ENCODE data around the gene ARHGAP33. TPM values are rescaled to one million over a fixed set of nuclear protein-coding genes. Genes with fewer than 3 reads are reported as not detected.
A peak's percentile ranks its signal among the peaks of the same experiment; 100 is the strongest.

ARHGAP33 gene
- total RNA-seq, 1 donor from 2014 or later: 13.3 TPM

GRCh38 chr19:35746531-35746930 is 28.8 kb upstream of the ARHGAP33 start:
- DNase-seq (ENCODE audit: low read depth): no peak
- peak overlapping the region; percentile 91 for H3K4me3 ChIP-seq (ENCODE audit: low read depth, low read length)
- no peak for TF ChIP-seq CTCF (conservative IDR thresholded peaks at IDR 0.05; ENCODE audit: low read depth, low read length)

GRCh38 chr19:35748106-35749020 is 27.0 kb upstream of the ARHGAP33 start, which contains the start of gene LIN37:
Gene LIN37, plus strand, starts transcription at chr19:35748576. Its CDS starts 149 bp downstream, at chr19:35748725.
- peak; percentile 97 for DNase-seq (ENCODE audit: low read depth)
- TF ChIP-seq CTCF (conservative IDR thresholded peaks at IDR 0.05; ENCODE audit: low read depth, low read length): no peak

GRCh38 chr19:35750167-35750566 is 25.2 kb upstream of the ARHGAP33 start:
- no peak overlapping the region for H3K4me3 ChIP-seq (ENCODE audit: low read depth, low read length)
- DNase-seq (ENCODE audit: low read depth): no peak
- TF ChIP-seq CTCF (conservative IDR thresholded peaks at IDR 0.05; ENCODE audit: low read depth, low read length): no peak

More at GRCh38 chr19:35748106-35749020, 27.0 kb upstream of the ARHGAP33 start, which contains the start of gene LIN37:
- H3K4me3 ChIP-seq (ENCODE audit: low read depth, low read length): peak within 1 kb of the TSS; percentile 84

GRCh38 chr19:35751839-35752745 is 23.3 kb upstream of the ARHGAP33 start:
- DNase-seq (ENCODE audit: low read depth): no peak
- no peak overlapping the region for H3K4me3 ChIP-seq (ENCODE audit: low read depth, low read length)
- no peak for TF ChIP-seq CTCF (conservative IDR thresholded peaks at IDR 0.05; ENCODE audit: low read depth, low read length)

- DNase-seq (ENCODE audit: low read depth): no peak
- no peak overlapping the region for H3K4me3 ChIP-seq (ENCODE audit: low read depth, low read length)
- no peak for TF ChIP-seq CTCF (conservative IDR thresholded peaks at IDR 0.05; ENCODE audit: low read depth, low read length)
These were observed 22.5 kb upstream of the ARHGAP33 start for GRCh38 chr19:35752746-35753350.

- no peak overlapping the region for H3K4me3 ChIP-seq (ENCODE audit: low read depth, low read length)
- no peak for TF ChIP-seq CTCF (conservative IDR thresholded peaks at IDR 0.05; ENCODE audit: low read depth, low read length)
- DNase-seq (ENCODE audit: low read depth): no peak
These were observed 21.6 kb upstream of the ARHGAP33 start for GRCh38 chr19:35753634-35754369.
